H9 (cell line): ENCODE data around the gene MRGPRG. TPM values are rescaled to one million over a fixed set of nuclear protein-coding genes. Genes with fewer than 3 reads are reported as not detected.
A peak's percentile ranks its signal among the peaks of the same experiment; 100 is the strongest.

Source experiments
- DNase-seq: peaks from one replicate; pipeline ENCODE4 v3.0.0-alpha.2; 2017
- H2AFZ ChIP-seq: one replicate; pipeline ENCODE4 v1.6.1; 2013; ENCODE audit warnings: mild to moderate bottlenecking, low read length, control low read depth, moderate library complexity
- H2AK5ac ChIP-seq: 2 replicates; pipeline ENCODE4 v1.6.1; 2013; ENCODE audit warnings: low read length, control low read depth, mixed read lengths; ENCODE audit not compliant: insufficient read length
- H2BK120ac ChIP-seq: one replicate; pipeline ENCODE4 v1.6.1; 2013; ENCODE audit warnings: low read depth, mild to moderate bottlenecking, low read length, control low read depth, inconsistent platforms; ENCODE audit not compliant: poor library complexity, severe bottlenecking
- H2BK12ac ChIP-seq: 2 replicates; pipeline ENCODE4 v1.6.1; 2013; ENCODE audit warnings: low read length, control low read depth, mixed read lengths, low read depth; ENCODE audit not compliant: insufficient read length
- H2BK15ac ChIP-seq: 2 replicates; pipeline ENCODE4 v1.6.1; 2013; ENCODE audit warnings: low read depth, low read length, control low read depth
- H2BK20ac ChIP-seq: one replicate; pipeline ENCODE4 v1.6.1; 2013; ENCODE audit warnings: low read depth, mild to moderate bottlenecking, low read length, control low read depth, inconsistent platforms; ENCODE audit not compliant: poor library complexity, severe bottlenecking
- H2BK5ac ChIP-seq: 2 replicates; pipeline ENCODE4 v1.6.1; 2013; ENCODE audit warnings: low read length, control low read depth, mixed read lengths; ENCODE audit not compliant: insufficient read length
- H3K14ac ChIP-seq: 2 replicates; pipeline ENCODE4 v1.6.1; 2013; ENCODE audit warnings: low read length, control low read depth; ENCODE audit not compliant: insufficient read depth
- H3K18ac ChIP-seq: 2 replicates; pipeline ENCODE4 v1.6.1; 2013; ENCODE audit warnings: low read depth, mild to moderate bottlenecking, mixed read lengths, low read length, control low read depth; ENCODE audit not compliant: insufficient read length
- H3K23ac ChIP-seq: 2 replicates; pipeline ENCODE4 v1.6.1; 2013; ENCODE audit warnings: low read length, control low read depth, mixed read lengths, low read depth; ENCODE audit not compliant: insufficient read length
- H3K23me2 ChIP-seq: 2 replicates; pipeline ENCODE4 v1.6.1; 2013; ENCODE audit warnings: low read depth, mild to moderate bottlenecking, mixed read lengths, low read length, control low read depth; ENCODE audit not compliant: insufficient read length, poor library complexity, severe bottlenecking
- H3K27ac ChIP-seq: 2 replicates; pipeline ENCODE4 v1.5.1; 2013; ENCODE audit warnings: low read length, control low read depth, mixed read lengths, low read depth; ENCODE audit not compliant: insufficient read length
- H3K27me3 ChIP-seq: 2 replicates; pipeline ENCODE4 v1.6.1; 2013; ENCODE audit warnings: low read length, control low read depth, inconsistent platforms; ENCODE audit not compliant: insufficient read depth
- H3K4ac ChIP-seq: 2 replicates; pipeline ENCODE4 v1.6.1; 2013; ENCODE audit warnings: low read depth, mild to moderate bottlenecking, control low read depth, inconsistent platforms, low read length, moderate library complexity
- H3K4me1 ChIP-seq: 2 replicates; pipeline ENCODE4 v1.6.1; 2013; ENCODE audit warnings: low read length, control low read depth, inconsistent platforms; ENCODE audit not compliant: insufficient read depth
- H3K4me2 ChIP-seq: 2 replicates; pipeline ENCODE4 v1.6.1; 2013; ENCODE audit warnings: low read length, control low read depth, mixed read lengths; ENCODE audit not compliant: insufficient read length, insufficient read depth
- H3K56ac ChIP-seq: 2 replicates; pipeline ENCODE4 v1.6.1; 2013; ENCODE audit warnings: low read depth, mild to moderate bottlenecking, mixed read lengths, low read length, control low read depth; ENCODE audit not compliant: insufficient read length
- H3K79me1 ChIP-seq: 2 replicates; pipeline ENCODE4 v1.6.1; 2013; ENCODE audit warnings: low read depth, mild to moderate bottlenecking, moderate library complexity, low read length, control low read depth, inconsistent platforms; ENCODE audit not compliant: insufficient read depth, poor library complexity, severe bottlenecking
- H3K79me2 ChIP-seq: 2 replicates; pipeline ENCODE4 v1.6.1; 2013; ENCODE audit warnings: low read length, control low read depth, inconsistent platforms; ENCODE audit not compliant: insufficient read depth
- H3K9ac ChIP-seq: 2 replicates; pipeline ENCODE4 v1.6.1; 2013; ENCODE audit warnings: low read length, control low read depth, mixed read lengths; ENCODE audit not compliant: insufficient read length; ENCODE audit errors: extremely low read depth
- H3K9me3 ChIP-seq: one replicate; pipeline ENCODE4 v1.6.1; 2013; ENCODE audit warnings: low read depth, low read length, inconsistent platforms; ENCODE audit not compliant: control insufficient read depth
- H3T11ph ChIP-seq: one replicate; pipeline ENCODE4 v1.6.1; 2013; ENCODE audit warnings: mild to moderate bottlenecking, low read length, control low read depth, inconsistent platforms
- H4K20me1 ChIP-seq: one replicate; pipeline ENCODE4 v1.6.1; 2013; ENCODE audit not compliant: control insufficient read depth, insufficient read length, insufficient read depth
- H4K5ac ChIP-seq: 2 replicates; pipeline ENCODE4 v1.6.1; 2013; ENCODE audit warnings: low read depth, mild to moderate bottlenecking, mixed read lengths, low read length, control low read depth; ENCODE audit not compliant: insufficient read length
- H4K8ac ChIP-seq: replicated peaks from 2 replicates; pipeline ENCODE4 v1.6.1; 2013; ENCODE audit warnings: low read length, control low read depth, mixed read lengths, low read depth; ENCODE audit not compliant: insufficient read length
- H4K91ac ChIP-seq: 2 replicates; pipeline ENCODE4 v1.6.1; 2013; ENCODE audit warnings: low read depth, mild to moderate bottlenecking, moderate library complexity, mixed read lengths, low read length, control low read depth; ENCODE audit not compliant: insufficient read length
- H3K27ac Mint-ChIP-seq, 3 experiments: 2 replicates in 2 of 3; 3 replicates in 1 of 3; pipeline ENCODE4 v1.8.0; 2020 to 2021; ENCODE audit warnings: mixed read lengths in 3 of 3, mild to moderate bottlenecking in 1 of 3, moderate library complexity in 1 of 3
- H3K27me3 Mint-ChIP-seq: 2 replicates; pipeline ENCODE4 v1.8.0; 2021; ENCODE audit warnings: low read depth, mild to moderate bottlenecking, moderate library complexity, mixed read lengths
- H3K36me3 Mint-ChIP-seq, 3 experiments: 2 replicates in 2 of 3; 3 replicates in 1 of 3; pipeline ENCODE4 v1.8.0; 2020 to 2021; ENCODE audit warnings: low read depth in 3 of 3, mixed read lengths in 3 of 3; ENCODE audit not compliant: insufficient read depth in 1 of 3
- H3K4me1 Mint-ChIP-seq, 2 experiments: 2 replicates each; pipeline ENCODE4 v1.8.0; 2020; ENCODE audit warnings: mixed read lengths in 2 of 2
- H3K4me3 Mint-ChIP-seq, 2 experiments: 2 replicates in 1 of 2; 3 replicates in 1 of 2; pipeline ENCODE4 v1.8.0; 2020 to 2021; ENCODE audit warnings: mild to moderate bottlenecking in 2 of 2, mixed read lengths in 2 of 2, moderate library complexity in 1 of 2
- H3K9me3 Mint-ChIP-seq, 2 experiments: 2 replicates in 1 of 2; 3 replicates in 1 of 2; pipeline ENCODE4 v1.8.0; 2020; ENCODE audit warnings: mild to moderate bottlenecking in 2 of 2, mixed read lengths in 2 of 2, moderate library complexity in 1 of 2
- CTCF ChIP-seq: fragments of 200-600 bp; sonication (generic); conservative IDR thresholded peaks from 3 replicates; pipeline ENCODE4 v1.8.0; 2021; ENCODE audit warnings: antibody characterized with exemption, mild to moderate bottlenecking
- WGBS: extraction: QIAGEN DNeasy Blood & Tissue Kit; methylation state at CpG from one replicate; pipeline ENCODE4 v1.1.7; 2013; ENCODE audit warnings: missing lambda C conversion rate, low lambda C conversion rate, mixed read lengths; ENCODE audit not compliant: insufficient read length; ENCODE audit errors: extremely low coverage; 5-methylcytosine and 5-hydroxymethylcytosine counted together
- total RNA-seq: library from RNA; stranded (reverse); gene quantifications from 2 replicates; pipeline ENCODE4 v1.2.1, GENCODE V29; 2021

The MRGPRG gene
- total RNA-seq, 1 experiment from 2014 or later = not detected

GRCh38 chr11:3222941-3223915 lies 4.6 kb upstream of the MRGPRG start:
- Histone ChIP-seq H4K5ac (no peak overlapping the region), H3K9me3 (no peaks in the 10 kb centered on the region), H3K23me2 (no peaks in the 10 kb centered on the region), H2BK15ac (no peak overlapping the region), H3K4ac (no peak overlapping the region), H3K79me1 (no peaks in the 10 kb centered on the region), H3K27ac (no peak overlapping the region), H2BK120ac (no peak overlapping the region), H2AFZ (no peak overlapping the region), H4K20me1 (no peaks in the 10 kb centered on the region), H3K4me1 (no peaks in the 10 kb centered on the region), H3K27me3 (no peaks in the 10 kb centered on the region), H2BK12ac (no peak overlapping the region), H4K91ac (no peak overlapping the region), H2AK5ac (no peak overlapping the region), H3K9ac (no peak overlapping the region), H2BK20ac (no peak overlapping the region), H3T11ph (no peak overlapping the region), H4K8ac (no peak overlapping the region), H3K4me2 (no peak overlapping the region), H3K14ac (no peak overlapping the region; the same call in 1 of the 2 replicates), H3K56ac (no peak overlapping the region), H3K18ac (no peak overlapping the region), H3K23ac (no peak overlapping the region), H3K79me2 (no peaks in the 10 kb centered on the region), H2BK5ac (no peak overlapping the region)
- DNase-seq = peak; percentile 29
- Mint-ChIP-seq H3K4me1 (peaks cover 19 to 34% of the 10 kb centered on the region in 2 experiments), H3K4me3 (no peak overlapping the region), H3K9me3 (no peaks in the 10 kb centered on the region), H3K27ac (no peak overlapping the region), H3K36me3 (no peaks in the 10 kb centered on the region), H3K27me3 (peaks cover 14% of the 10 kb centered on the region)
- no CpG with 5 or more reads among the region's 36 CpGs for WGBS
- TF ChIP-seq CTCF = no peak
